OCI-LY7 (cell line): ENCODE results near the gene PALS1. TPM values are rescaled to one million over a fixed set of nuclear protein-coding genes. Genes with fewer than 3 reads are reported as not detected.

Source experiments
- BruUV-seq: library from RNA; stranded (reverse); fragments of 400-500 nt; replicated peaks from 2 replicates; lab custom pipeline; 2021; lab: Mats Ljungman, UMichigan
- CTCF ChIA-PET: fragments of 300-600 bp; sonication (Branson Sonifier 250); formaldehyde crosslinking; loops from one replicate; lab custom pipeline; 2022; ENCODE audit warnings: antibody characterized with exemption; ENCODE audit not compliant: unreplicated experiment; lab: Charles Lee
- POLR2A ChIA-PET: fragments of 300-600 bp; sonication (Branson Sonifier 250); formaldehyde crosslinking; loops from one replicate; lab custom pipeline; 2022; ENCODE audit warnings: antibody characterized with exemption; lab: Charles Lee
- DNase-seq: peaks from one replicate; pipeline ENCODE4 v3.0.0-alpha.2; 2015; ENCODE audit warnings: low spot score
- H2AFZ ChIP-seq: fragments of 200-600 bp; sonication (generic), shearing (Covaris generic); 2 replicates; pipeline ENCODE4 v1.6.1; 2014; ENCODE audit warnings: mild to moderate bottlenecking, antibody characterized with exemption, low read length, moderate library complexity
- H3K27ac ChIP-seq: fragments of 200-600 bp; sonication (generic); 2 replicates; pipeline ENCODE4 v1.5.1; 2014; ENCODE audit warnings: mixed run types, low read depth, mild to moderate bottlenecking, moderate library complexity, low read length, inconsistent platforms; ENCODE audit not compliant: poor library complexity, severe bottlenecking
- H3K36me3 ChIP-seq: fragments of 200-600 bp; sonication (generic); 2 replicates; pipeline ENCODE4 v1.6.1; 2014; ENCODE audit warnings: mild to moderate bottlenecking, antibody characterized with exemption, low read length, moderate library complexity, mixed read lengths; ENCODE audit not compliant: insufficient read depth
- H3K4me1 ChIP-seq: fragments of 200-600 bp; sonication (generic); 2 replicates; pipeline ENCODE4 v1.5.1; 2014; ENCODE audit warnings: mild to moderate bottlenecking, low read length; ENCODE audit not compliant: insufficient read depth, poor library complexity, severe bottlenecking
- H3K4me2 ChIP-seq: fragments of 200-600 bp; sonication (generic); 2 replicates; pipeline ENCODE4 v1.6.1; 2014; ENCODE audit warnings: mild to moderate bottlenecking, low read length
- H3K4me3 ChIP-seq: fragments of 200-600 bp; sonication (generic); 2 replicates; pipeline ENCODE4 v1.5.1; 2014; ENCODE audit warnings: mild to moderate bottlenecking, low read depth, low read length; ENCODE audit not compliant: poor library complexity, severe bottlenecking
- H3K79me2 ChIP-seq: fragments of 200-600 bp; sonication (generic); 2 replicates; pipeline ENCODE4 v1.6.1; 2016; ENCODE audit warnings: low read depth, mild to moderate bottlenecking, low read length, moderate library complexity, mixed read lengths; ENCODE audit not compliant: insufficient read depth
- H3K9me2 ChIP-seq: fragments of 200-600 bp; sonication (generic); 2 replicates; pipeline ENCODE4 v1.6.1; 2016; ENCODE audit warnings: mild to moderate bottlenecking, low read length, mixed read lengths; ENCODE audit not compliant: insufficient read depth
- H3K9me3 ChIP-seq: fragments of 200-600 bp; sonication (generic); 2 replicates; pipeline ENCODE4 v1.6.1; 2014; ENCODE audit warnings: mild to moderate bottlenecking, mixed run types, low read length, mixed read lengths
- H4K20me1 ChIP-seq: fragments of 200-600 bp; sonication (generic); 2 replicates; pipeline ENCODE4 v1.6.1; 2014; ENCODE audit warnings: mild to moderate bottlenecking, antibody characterized with exemption, low read length, moderate library complexity, mixed read lengths; ENCODE audit not compliant: insufficient read depth
- EZH2phosphoT487 ChIP-seq: fragments of 200-600 bp; sonication (generic); IDR thresholded peaks from 2 replicates; pipeline ENCODE4 v1.6.1; 2018; ENCODE audit warnings: low read depth, borderline replicate concordance, mild to moderate bottlenecking, mixed run types, antibody characterized with exemption, low read length, moderate library complexity, mixed read lengths
- intact Hi-C: fragments of 100-400 bp; cut with micrococcal nuclease; formaldehyde crosslinking; loops from one replicate; pipeline ENCODE4 v1.10.0; 2022; ENCODE audit not compliant: unreplicated experiment
- total RNA-seq, 2 experiments: library from RNA; depleted of rRNA in 1 of 2; stranded (reverse); fragments of >200 nt in 1 of 2; shearing (Covaris generic) in 1 of 2; gene quantifications; 2 replicates each; pipeline ENCODE4 v1.2.3, GENCODE V29; 2014 to 2022
- TF ChIP-seq, protein P1 (sequence below): fragments of 200-600 bp; sonication (generic); conservative IDR thresholded peaks from 2 replicates; pipeline ENCODE4 v1.5.1; 2014; ENCODE audit warnings: mild to moderate bottlenecking, antibody characterized with exemption, low read length, moderate library complexity, mixed read lengths

The PALS1 gene
- total RNA-seq, 2 experiments from 2014 or later: 14.1 to 19.6 TPM

DNA sequence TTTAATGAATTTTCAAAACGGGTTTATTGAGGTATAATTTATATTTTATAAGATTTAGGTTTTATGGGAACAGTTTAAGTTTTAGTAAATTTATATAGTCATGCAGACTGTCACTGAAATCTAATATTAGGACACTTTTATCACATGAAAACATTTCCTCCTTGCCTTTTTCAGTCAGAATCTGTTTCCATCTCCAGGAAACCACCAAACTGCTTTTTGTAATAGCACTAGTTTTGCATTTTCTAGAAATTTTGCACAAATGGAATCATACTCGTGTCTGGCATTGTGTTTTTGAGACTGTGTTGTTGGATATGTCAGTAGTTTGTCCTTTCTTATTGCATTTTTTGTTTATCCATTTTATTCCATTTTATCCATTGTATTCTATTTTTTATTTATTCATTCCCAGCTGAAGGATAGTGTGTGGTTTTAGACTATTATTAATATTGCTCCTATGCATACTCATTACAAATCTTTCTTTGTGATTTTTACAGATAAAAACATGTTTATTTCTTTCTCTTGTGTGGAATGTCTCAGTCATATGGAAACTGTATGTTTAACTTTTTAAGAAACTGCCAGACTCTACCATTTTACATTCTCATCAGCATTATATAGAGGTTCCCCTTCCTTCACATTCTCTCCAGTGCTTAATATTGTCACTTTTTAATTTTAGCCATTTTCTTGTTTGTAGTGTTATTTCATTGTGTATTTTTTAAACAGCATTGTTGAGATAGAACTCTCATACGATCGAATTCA is 26.5 kb downstream of the PALS1 start:
- H3K27ac ChIP-seq: no peak overlapping the region
- CTCF ChIA-PET: no interaction called here
- intact Hi-C loops: no loop called here
- POLR2A ChIA-PET: no interaction called here
- H3K9me3 ChIP-seq: no peaks in the 10 kb centered on the region
- H2AFZ ChIP-seq: no peak overlapping the region
- peaks cover 12% of the 10 kb centered on the region; the same call in 1 of the 2 replicates for H4K20me1 ChIP-seq
- no peak for DNase-seq
- H3K36me3 ChIP-seq: peaks cover 7% of the 10 kb centered on the region
- H3K79me2 ChIP-seq: peaks cover 6% of the 10 kb centered on the region; the same call in 1 of the 2 replicates
- no peaks in the 10 kb centered on the region for H3K4me1 ChIP-seq
- no peak overlapping the region for H3K4me2 ChIP-seq
- H3K9me2 ChIP-seq: no peaks in the 10 kb centered on the region
- TF ChIP-seq EZH2phosphoT487: no peak
- no TSS peak for BruUV-seq
- H3K4me3 ChIP-seq: no peak overlapping the region

DNA sequence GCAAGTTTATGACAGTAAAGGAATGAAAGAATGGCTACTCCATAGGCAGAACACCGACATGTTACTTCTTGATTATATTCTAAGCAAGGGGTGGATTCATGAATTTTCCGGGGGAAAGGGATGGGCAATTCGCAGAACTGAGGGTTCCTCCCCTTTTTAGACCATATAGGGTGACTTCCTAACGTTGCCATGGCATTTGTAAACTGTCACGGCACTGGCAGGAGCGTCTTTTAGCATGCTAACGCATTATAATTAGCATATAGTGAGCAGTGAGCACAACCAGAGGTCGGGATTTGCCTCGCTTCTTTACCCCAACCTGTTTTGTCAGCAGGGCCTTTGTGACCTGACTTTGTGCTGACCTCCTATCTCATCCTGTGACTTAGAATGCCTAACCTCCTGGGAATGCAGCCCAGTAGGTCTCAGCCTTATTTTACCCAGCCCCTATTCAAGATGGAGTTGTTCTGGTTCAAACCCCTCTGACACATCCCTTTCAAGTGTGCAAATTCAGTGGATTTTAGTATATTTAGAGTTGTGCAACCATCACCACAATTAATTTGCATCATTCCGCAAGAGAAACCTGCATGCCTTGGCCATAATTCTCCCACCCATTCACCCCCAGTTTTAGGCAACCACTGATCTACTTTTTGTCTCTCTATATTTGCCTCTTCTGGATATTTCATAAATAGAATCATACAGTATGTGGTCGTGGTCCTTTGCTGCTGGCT is 27.4 kb downstream of the PALS1 start:
- Histone ChIP-seq H3K4me1 (no peaks in the 10 kb centered on the region), H3K4me2 (no peak overlapping the region), H3K4me3 (no peak overlapping the region), H2AFZ (no peak overlapping the region), H3K79me2 (peaks cover 6% of the 10 kb centered on the region; the same call in 1 of the 2 replicates), H3K36me3 (peaks cover 8% of the 10 kb centered on the region), H4K20me1 (peaks cover 8% of the 10 kb centered on the region; the same call in 1 of the 2 replicates), H3K9me3 (no peaks in the 10 kb centered on the region), H3K27ac (no peak overlapping the region), H3K9me2 (no peaks in the 10 kb centered on the region)
- BruUV-seq: no TSS peak
- ChIA-PET CTCF (no interaction called here), POLR2A (no interaction called here)
- DNase-seq: no peak
- intact Hi-C loops: no loop called here
- TF ChIP-seq EZH2phosphoT487: no peak
- TF ChIP-seq, protein P1, sequence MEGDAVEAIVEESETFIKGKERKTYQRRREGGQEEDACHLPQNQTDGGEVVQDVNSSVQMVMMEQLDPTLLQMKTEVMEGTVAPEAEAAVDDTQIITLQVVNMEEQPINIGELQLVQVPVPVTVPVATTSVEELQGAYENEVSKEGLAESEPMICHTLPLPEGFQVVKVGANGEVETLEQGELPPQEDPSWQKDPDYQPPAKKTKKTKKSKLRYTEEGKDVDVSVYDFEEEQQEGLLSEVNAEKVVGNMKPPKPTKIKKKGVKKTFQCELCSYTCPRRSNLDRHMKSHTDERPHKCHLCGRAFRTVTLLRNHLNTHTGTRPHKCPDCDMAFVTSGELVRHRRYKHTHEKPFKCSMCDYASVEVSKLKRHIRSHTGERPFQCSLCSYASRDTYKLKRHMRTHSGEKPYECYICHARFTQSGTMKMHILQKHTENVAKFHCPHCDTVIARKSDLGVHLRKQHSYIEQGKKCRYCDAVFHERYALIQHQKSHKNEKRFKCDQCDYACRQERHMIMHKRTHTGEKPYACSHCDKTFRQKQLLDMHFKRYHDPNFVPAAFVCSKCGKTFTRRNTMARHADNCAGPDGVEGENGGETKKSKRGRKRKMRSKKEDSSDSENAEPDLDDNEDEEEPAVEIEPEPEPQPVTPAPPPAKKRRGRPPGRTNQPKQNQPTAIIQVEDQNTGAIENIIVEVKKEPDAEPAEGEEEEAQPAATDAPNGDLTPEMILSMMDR: no peak

DNA sequence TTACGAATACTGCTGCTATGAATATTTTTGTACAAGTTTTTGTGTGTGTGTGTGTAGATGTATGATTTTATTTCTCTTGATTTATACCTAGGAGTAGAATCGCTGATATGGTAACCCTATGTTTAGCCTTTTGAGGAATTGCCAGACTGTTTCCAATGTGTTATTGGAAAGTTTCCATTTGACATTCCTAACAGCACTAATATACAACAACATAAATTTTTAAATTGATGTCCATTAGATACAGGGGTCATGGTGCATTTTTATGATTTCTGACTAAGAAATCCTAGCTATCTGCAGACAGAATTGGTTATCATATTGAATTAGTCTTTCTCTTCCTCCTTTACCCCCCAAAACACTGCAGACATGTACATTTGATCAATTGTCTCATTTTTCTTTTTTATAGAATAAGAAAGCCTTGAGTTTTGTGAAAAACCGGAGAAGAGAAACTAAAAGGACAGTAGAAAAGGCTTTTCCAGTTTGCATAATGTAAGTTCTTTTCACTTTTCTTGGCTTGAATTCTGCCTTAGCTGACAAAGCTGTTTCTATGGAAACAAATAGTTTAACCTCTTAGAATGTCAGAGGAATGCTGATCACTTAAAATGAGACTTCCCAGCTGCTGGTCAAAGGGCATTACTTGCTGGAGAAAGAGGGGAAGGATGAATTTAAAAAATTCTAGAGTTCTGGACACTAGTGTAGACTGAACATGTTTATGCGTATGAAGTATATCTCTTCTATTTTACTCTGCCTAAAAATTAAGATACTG is 28.2 kb downstream of the PALS1 start:
- no TSS peak for BruUV-seq
- CTCF ChIA-PET: no interaction called here
- Histone ChIP-seq H3K4me1 (no peaks in the 10 kb centered on the region), H2AFZ (no peak overlapping the region), H3K79me2 (peaks cover 6% of the 10 kb centered on the region; the same call in 1 of the 2 replicates), H3K36me3 (peaks cover 8% of the 10 kb centered on the region), H3K9me2 (no peaks in the 10 kb centered on the region), H3K4me3 (no peak overlapping the region), H3K27ac (no peak overlapping the region), H3K4me2 (no peak overlapping the region), H3K9me3 (no peaks in the 10 kb centered on the region), H4K20me1 (peaks cover 8% of the 10 kb centered on the region; the same call in 1 of the 2 replicates)
- POLR2A ChIA-PET: no interaction called here
- TF ChIP-seq, protein P1: no peak
- no peak for TF ChIP-seq EZH2phosphoT487
- no peak for DNase-seq
- intact Hi-C loops: no loop called here
